SU-DHL-6 (cell line): ENCODE measurements around the gene MYO1D.

ENCODE experiments used
- H2AFZ ChIP-seq: fragments of 200-600 bp; sonication (generic); 2 replicates; pipeline ENCODE4 v1.6.1; 2014; ENCODE audit warnings: low read depth, mild to moderate bottlenecking, moderate library complexity, mixed read lengths, antibody characterized with exemption, low read length; ENCODE audit not compliant: severe bottlenecking
- H3F3A ChIP-seq: fragments of 200-600 bp; shearing (Covaris generic); 2 replicates; pipeline ENCODE4 v1.6.0; 2016; ENCODE audit warnings: antibody characterized with exemption, mild to moderate bottlenecking; ENCODE audit not compliant: insufficient read depth
- H3K27ac ChIP-seq: fragments of 200-600 bp; sonication (generic); 2 replicates; pipeline ENCODE4 v1.5.1; 2016; ENCODE audit warnings: low read depth, mild to moderate bottlenecking, low read length, moderate library complexity, mixed read lengths
- H3K27me3 ChIP-seq: fragments of 200-600 bp; sonication (generic), shearing (Covaris generic); 2 replicates; pipeline ENCODE4 v1.6.0; 2014; ENCODE audit warnings: mild to moderate bottlenecking, low read length
- H3K36me3 ChIP-seq: fragments of 200-600 bp; sonication (generic); 2 replicates; pipeline ENCODE4 v1.6.1; 2014; ENCODE audit warnings: mild to moderate bottlenecking, low read length, mixed read lengths
- H3K4me2 ChIP-seq: fragments of 300-600, 200-600 bp; shearing (Covaris generic), sonication (generic); 2 replicates; pipeline ENCODE4 v1.6.0; 2014; ENCODE audit warnings: low read length, low read depth, mild to moderate bottlenecking; ENCODE audit not compliant: poor library complexity, severe bottlenecking
- H3K4me3 ChIP-seq: fragments of 200-600 bp; sonication (generic); 2 replicates; pipeline ENCODE4 v1.5.1; 2014; ENCODE audit warnings: antibody characterized with exemption, low read length, mild to moderate bottlenecking, mixed read lengths; ENCODE audit not compliant: insufficient read depth, poor library complexity, severe bottlenecking
- H3K79me2 ChIP-seq: fragments of 200-600 bp; sonication (generic); 2 replicates; pipeline ENCODE4 v1.6.1; 2014; ENCODE audit warnings: mild to moderate bottlenecking, low read length, moderate library complexity; ENCODE audit not compliant: insufficient read depth
- H3K9ac ChIP-seq: fragments of 200-600 bp; sonication (generic); 2 replicates; pipeline ENCODE4 v1.7.0; 2014; ENCODE audit warnings: mild to moderate bottlenecking, low read length
- H3K9me2 ChIP-seq: fragments of 200-600 bp; sonication (generic); replicated peaks from 2 replicates; pipeline ENCODE4 v1.6.1; 2014; ENCODE audit warnings: low read length; ENCODE audit not compliant: insufficient read depth
- H3K9me3 ChIP-seq: fragments of 200-600 bp; sonication (generic); 2 replicates; pipeline ENCODE4 v1.6.1; 2014; ENCODE audit warnings: low read length, mixed read lengths; ENCODE audit not compliant: insufficient read depth
- H4K20me1 ChIP-seq: fragments of 200-600 bp; sonication (generic); 2 replicates; pipeline ENCODE4 v1.6.1; 2014; ENCODE audit warnings: low read depth, mild to moderate bottlenecking, antibody characterized with exemption, low read length, moderate library complexity, mixed read lengths
- CTCF ChIP-seq: fragments of 200-600 bp; sonication (generic); IDR thresholded peaks from one replicate; pipeline ENCODE4 v1.5.1; 2017; ENCODE audit warnings: antibody characterized with exemption, mild to moderate bottlenecking, low read length, moderate library complexity; ENCODE audit not compliant: insufficient read depth, poor library complexity, severe bottlenecking
- EZH2phosphoT487 ChIP-seq: fragments of 200-600 bp; sonication (generic), shearing (Covaris generic); conservative IDR thresholded peaks from 2 replicates; pipeline ENCODE4 v1.6.1; 2018; ENCODE audit warnings: mild to moderate bottlenecking, antibody characterized with exemption, low read length, moderate library complexity, mixed read lengths

Gene MYO1D

GRCh38 chr17:32593003-32593402 is 283.9 kb downstream of the MYO1D start:
- Histone ChIP-seq H3K27me3 (no peaks in the 10 kb centered on the region), H3K4me2 (peak overlapping the region; percentile 14), H3K9me3 (no peaks in the 10 kb centered on the region), H3F3A (no peaks in the 10 kb centered on the region), H3K27ac (no peak overlapping the region), H4K20me1 (no peaks in the 10 kb centered on the region), H3K36me3 (no peaks in the 10 kb centered on the region), H3K9me2 (no peaks in the 10 kb centered on the region), H3K4me3 (no peak overlapping the region), H2AFZ (peak overlapping the region; percentile 6), H3K9ac (no peak overlapping the region), H3K79me2 (no peaks in the 10 kb centered on the region)
- no peak for TF ChIP-seq EZH2phosphoT487
- TF ChIP-seq CTCF: no peak

- no peaks in the 10 kb centered on the region for H4K20me1 ChIP-seq
- no peak overlapping the region for H3K4me2 ChIP-seq
- H3K36me3 ChIP-seq: no peaks in the 10 kb centered on the region
- H3K79me2 ChIP-seq: no peaks in the 10 kb centered on the region
- TF ChIP-seq CTCF (no peak), EZH2phosphoT487 (no peak)
- no peak overlapping the region for H2AFZ ChIP-seq
- no peaks in the 10 kb centered on the region for H3K9me2 ChIP-seq
- H3K9me3 ChIP-seq: no peaks in the 10 kb centered on the region
- H3K27ac ChIP-seq: no peak overlapping the region
- H3K9ac ChIP-seq: no peak overlapping the region
- no peaks in the 10 kb centered on the region for H3K27me3 ChIP-seq
- H3K4me3 ChIP-seq: no peak overlapping the region
- H3F3A ChIP-seq: no peaks in the 10 kb centered on the region
Measured at GRCh38 chr17:32591405-32591804, 285.5 kb downstream of the MYO1D start.

- Histone ChIP-seq H3K79me2 (no peaks in the 10 kb centered on the region), H3K9me3 (no peaks in the 10 kb centered on the region), H3K27me3 (no peaks in the 10 kb centered on the region), H3F3A (no peaks in the 10 kb centered on the region), H3K4me3 (no peak overlapping the region), H4K20me1 (no peaks in the 10 kb centered on the region), H3K36me3 (no peaks in the 10 kb centered on the region), H3K9me2 (no peaks in the 10 kb centered on the region), H3K9ac (no peak overlapping the region), H2AFZ (no peak overlapping the region), H3K27ac (no peak overlapping the region), H3K4me2 (no peak overlapping the region)
- TF ChIP-seq CTCF (no peak), EZH2phosphoT487 (no peak)
Measured at GRCh38 chr17:32590974-32591373, 285.9 kb downstream of the MYO1D start.
